ENCODE measurements around the gene TMEM14C.

Gene TMEM14C
- 8.3 to 36.8 (median 25.2) reads per million in 3 experiments for total RNA-seq

- peak; percentile 69 for DNase-seq
These were observed at the start of gene TMEM14C for GRCh38 chr6:10722820-10723566. Gene TMEM14C (plus strand): TSS chr6:10723070. CDS start chr6:10724614, 1,544 bp downstream.

DNA sequence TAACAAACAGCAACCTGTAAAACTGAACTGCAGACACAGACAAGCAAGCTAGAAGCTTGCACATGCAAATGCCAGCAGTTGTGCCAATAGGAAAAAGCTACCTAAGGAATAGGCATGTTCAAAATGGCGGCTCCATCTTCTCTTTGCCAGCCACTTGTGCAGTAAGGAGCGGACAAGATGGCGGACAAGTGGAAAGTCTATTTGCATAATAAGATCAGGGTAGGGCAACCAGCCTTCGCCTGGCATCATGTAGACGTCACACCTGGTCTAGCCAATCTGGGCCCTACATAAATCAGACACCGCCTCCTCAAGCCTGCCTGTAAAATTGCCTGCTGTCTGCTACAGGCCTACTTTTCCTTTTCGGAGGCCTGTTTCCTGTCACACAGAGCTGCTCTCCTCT is 46.5 kb upstream of the TMEM14C start:
- no peak for DNase-seq

DNA sequence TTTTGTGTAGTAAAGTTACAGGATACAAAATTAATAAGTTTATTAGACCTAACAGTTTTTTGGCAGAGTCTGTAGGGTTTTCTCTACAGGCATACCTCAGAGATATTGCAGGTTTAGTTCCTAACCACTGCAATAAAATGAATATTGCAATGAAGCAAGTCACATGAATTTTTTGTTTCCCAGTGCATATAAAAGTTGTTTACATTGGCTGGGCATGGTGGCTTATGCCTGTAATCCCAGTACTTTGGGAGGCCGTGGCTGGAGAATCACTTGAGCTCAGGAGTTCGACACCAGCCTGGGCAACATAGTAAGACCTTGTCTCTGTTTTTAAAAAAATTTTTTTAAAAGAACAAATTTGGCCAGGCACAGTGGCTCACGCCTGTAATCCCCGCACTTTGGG is 44.4 kb upstream of the TMEM14C start:
- DNase-seq = no peak

- no peak for DNase-seq
These were observed 41.1 kb upstream of the TMEM14C start for GRCh38 chr6:10681795-10682194.

GRCh38 chr6:10682355-10682988 is 40.4 kb upstream of the TMEM14C start:
- no peak for DNase-seq

GRCh38 chr6:10684618-10685017 is 38.3 kb upstream of the TMEM14C start:
- DNase-seq = no peak

- no peak for DNase-seq
These were observed 37.6 kb upstream of the TMEM14C start for GRCh38 chr6:10685092-10685915.

DNA sequence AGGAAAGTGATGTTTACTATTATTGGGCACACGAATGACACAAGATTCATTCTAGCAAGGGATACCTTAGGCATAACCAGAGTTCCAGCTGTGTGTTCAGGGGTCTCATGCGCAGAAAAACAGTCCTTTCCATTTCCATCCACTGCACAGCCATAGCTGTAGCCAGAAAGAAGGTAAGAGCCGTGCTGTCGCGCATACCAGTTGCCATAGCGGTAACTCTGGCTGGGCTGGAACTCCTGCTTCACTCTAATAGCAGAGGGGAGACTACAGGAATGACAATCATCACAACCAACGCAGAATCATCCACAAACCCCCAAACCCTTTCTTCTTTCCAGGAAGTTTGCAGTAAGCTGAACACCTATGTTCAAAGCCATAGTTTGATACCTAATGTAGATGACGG is 36.0 kb upstream of the TMEM14C start:
- DNase-seq = no peak

DNA sequence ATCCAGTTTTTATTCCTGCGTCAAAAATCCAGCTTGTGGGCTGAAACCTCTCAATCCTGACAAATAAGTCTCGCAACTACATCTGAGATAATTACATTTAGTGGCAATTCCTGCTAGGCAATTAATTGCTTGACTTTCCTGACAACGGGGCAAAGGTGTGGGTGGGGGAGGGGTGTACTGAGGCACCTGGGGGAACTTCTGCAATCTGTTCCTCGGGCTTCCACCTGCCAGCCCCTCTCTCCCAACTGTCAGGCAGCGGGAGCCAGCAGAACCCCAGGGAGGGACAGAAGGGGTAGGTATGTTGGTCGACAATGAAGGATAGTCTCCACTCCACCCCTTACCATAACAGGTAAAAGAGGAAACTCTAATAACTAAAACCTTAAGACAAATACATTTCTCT is 35.3 kb upstream of the TMEM14C start:
- DNase-seq = no peak

DNA sequence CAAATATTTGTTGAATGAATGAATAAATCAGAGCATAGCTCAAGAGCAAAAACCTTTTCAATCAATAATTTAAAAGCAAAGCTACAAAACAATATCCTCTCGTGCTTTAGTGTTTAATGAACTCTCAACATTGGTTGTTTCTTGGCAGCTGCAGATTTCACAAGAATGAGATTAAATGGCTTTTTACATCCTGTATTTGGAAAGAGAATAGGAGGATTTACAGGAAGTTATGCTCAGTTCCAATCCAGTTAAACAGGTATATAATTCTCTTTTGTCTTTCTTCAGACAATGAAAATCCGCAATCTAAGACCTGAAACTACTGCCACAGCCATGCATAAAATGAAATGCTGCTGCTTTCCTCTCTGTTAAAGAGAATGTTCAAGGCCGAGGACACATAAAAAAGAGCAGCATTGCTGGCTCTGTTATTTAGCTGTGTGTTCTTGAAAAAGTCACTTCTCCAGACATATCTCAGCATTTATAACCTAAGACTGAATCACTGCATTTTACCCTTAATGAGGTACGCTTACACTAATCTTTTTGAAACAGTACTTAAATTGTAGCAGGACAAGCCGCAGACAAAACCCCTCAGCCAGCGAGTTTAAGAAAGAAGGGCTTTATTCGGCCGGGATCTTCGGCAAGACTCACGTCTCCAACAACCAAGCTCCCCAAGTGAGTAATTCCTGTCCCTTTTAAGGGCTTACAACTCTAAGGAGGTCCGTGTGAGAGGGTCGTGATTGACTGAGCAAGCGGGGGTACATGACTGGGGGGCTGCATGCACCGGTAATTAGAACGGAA is 32.0 kb upstream of the TMEM14C start:
- DNase-seq = no peak

GRCh38 chr6:10692965-10693538 is 29.8 kb upstream of the TMEM14C start:
- DNase-seq = no peak

DNA sequence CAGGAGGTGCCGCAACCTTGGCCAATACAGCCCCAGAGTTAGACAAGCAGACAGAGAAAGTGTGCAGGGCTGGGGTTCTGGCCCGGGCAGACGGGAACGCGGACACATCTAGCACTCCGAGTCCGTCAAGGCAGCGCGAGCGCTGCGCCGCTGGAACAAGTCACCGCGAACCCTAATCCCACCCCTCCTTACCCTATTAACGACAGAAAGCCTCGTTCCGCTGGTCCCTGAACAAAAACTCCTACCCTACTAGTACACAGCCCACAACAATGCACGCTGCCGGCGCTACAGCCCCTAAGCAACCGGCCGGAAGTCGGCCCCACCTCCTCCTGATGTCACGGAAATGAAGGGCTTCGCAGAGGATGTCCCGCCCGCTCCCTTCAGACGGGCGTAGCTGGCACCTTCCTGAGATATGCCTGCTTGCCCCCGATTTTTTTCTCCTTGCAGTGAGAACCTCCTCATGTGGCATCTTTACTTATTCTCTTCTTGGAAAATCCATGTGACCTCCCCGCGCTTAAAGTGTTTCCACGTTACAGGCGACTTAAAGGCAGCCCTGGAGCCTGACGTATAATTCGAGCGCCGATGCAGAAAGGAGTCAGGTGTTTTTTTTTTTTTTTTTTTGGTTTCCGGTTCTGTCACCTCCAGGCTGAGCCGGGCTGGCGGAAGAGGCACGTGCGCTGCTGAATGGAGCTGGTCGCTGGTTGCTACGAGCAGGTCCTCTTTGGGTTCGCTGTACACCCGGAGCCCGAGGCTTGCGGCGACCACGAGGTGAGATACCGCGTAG is 28.4 kb upstream of the TMEM14C start, which contains the start of the genes C6orf52 and PAK1IP1:
Gene C6orf52, minus strand, starts transcription at position 315 of the 784 bp plus-strand sequence. CDS start 7,066 bp downstream, outside the sequence.
Gene PAK1IP1, plus strand, starts transcription at position 671 of the 784 bp plus-strand sequence. Its CDS starts 14 bp downstream, at position 685.
- DNase-seq = peak; percentile 94

DNA sequence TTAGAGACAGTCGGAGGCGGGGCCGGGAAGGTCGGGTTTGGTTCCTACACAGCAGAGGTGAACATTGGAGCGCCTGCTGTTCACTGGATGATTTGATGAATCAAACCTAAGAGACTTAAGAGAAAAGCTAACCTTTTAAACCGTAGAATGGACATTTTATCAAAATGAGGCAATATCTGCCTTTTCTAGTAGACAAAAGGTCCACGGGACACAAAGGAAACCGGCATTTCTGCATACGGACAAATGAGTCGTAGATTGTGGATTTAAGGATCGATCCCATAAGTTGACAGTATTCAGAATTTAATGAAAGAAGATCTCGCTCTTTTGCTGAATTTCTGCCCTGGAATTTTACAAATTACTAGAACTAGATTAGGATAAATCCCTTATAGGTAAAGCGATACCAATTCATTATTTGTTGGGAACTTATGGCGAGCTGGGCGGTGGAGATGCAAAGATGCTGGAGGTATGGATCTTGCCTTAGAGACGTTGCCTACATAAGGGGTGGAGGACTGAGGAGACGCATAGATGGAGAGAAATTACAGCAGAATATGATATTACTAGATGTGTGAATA is 27.7 kb upstream of the TMEM14C start:
- no peak for DNase-seq

- no peak for DNase-seq
These were observed 26.2 kb upstream of the TMEM14C start for GRCh38 chr6:10696655-10697054.

GRCh38 chr6:10713962-10714361 is 8.9 kb upstream of the TMEM14C start:
- DNase-seq = no peak

- DNase-seq = peak; percentile 28
These were observed 3.4 kb upstream of the TMEM14C start for GRCh38 chr6:10719296-10719963.

GRCh38 chr6:10719964-10720264 is 3.0 kb upstream of the TMEM14C start:
- no peak for DNase-seq

- DNase-seq = peak; percentile 65
These were observed 2.5 kb upstream of the TMEM14C start for GRCh38 chr6:10720265-10720959.

DNA sequence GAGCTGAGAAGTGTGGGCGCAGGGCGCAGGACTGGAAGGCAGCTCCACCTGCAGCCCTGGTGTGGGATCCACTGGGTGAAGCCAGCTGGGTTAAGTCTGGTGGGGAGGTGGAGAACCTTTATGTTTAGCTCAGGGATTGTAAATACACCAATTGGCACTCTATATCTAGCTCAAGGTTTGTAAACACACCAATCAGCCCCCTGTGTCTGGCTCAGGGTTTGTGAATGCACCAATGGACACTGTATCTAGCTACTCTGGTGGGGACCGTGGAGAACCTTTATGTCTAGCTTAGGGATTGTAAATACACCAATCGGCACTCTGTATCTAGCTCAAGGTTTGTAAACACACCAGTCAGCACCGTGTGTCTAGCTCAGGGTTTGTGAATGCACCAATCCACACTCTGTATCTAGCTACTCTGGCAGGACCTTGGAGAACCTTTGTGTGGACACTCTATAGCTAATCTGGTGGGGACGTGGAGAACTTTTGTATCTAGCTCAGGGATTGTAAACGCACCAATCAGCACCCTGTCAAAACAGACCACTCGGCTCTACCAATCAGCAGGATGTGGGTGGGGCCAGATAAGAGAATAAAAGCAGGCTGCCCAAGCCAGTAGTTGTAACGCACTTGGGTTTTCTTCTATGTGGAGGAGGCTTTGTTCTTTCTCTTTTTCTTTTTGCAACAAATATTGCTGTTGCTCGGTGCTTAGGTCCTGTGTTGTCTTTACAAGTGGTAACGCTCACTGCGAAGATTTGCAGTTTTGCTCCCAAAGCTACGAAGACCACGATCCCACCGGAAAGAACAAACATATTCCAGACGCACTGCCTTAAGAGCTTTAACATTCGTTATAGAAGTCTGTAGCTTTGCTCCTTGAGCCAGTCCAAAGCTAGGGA is 1.7 kb upstream of the TMEM14C start:
- peak; percentile 35 for DNase-seq
